H1 (cell line): ENCODE data around the gene TAGLN2. TPM values are rescaled to one million over a fixed set of nuclear protein-coding genes. Genes with fewer than 3 reads are reported as not detected.

Source experiments
- JUN ChIP-seq: IDR thresholded peaks from 2 replicates; pipeline ENCODE4 v1.6.1; 2011; ENCODE audit warnings: low read depth, mild to moderate bottlenecking, improper control_type of control experiment, low read length
- NANOG ChIP-seq: IDR thresholded peaks from 2 replicates; pipeline ENCODE4 v1.6.1; 2011; ENCODE audit warnings: low read length, low read depth, mild to moderate bottlenecking, inconsistent platforms; ENCODE audit not compliant: insufficient read depth, poor library complexity, severe bottlenecking
- NRF1 ChIP-seq: IDR thresholded peaks from 2 replicates; pipeline ENCODE4 v1.6.1; 2011; ENCODE audit warnings: mild to moderate bottlenecking, low read depth, low read length, improper control_type of control experiment
- SIN3A ChIP-seq, 2 experiments: IDR thresholded peaks in 1 of 2; conservative IDR thresholded peaks in 1 of 2; 2 replicates each; pipeline ENCODE4 v1.6.1; 2011 to 2012; ENCODE audit warnings: low read length in 2 of 2, improper control_type of control experiment in 1 of 2, low read depth in 1 of 2, mild to moderate bottlenecking in 1 of 2
- SP1 ChIP-seq: IDR thresholded peaks from 2 replicates; pipeline ENCODE4 v1.6.1; 2011; ENCODE audit warnings: low read depth, low read length
- polyA plus RNA-seq, 7 experiments: library from polyadenylated mRNA; depleted of rRNA in 3 of 7; stranded (reverse) in 5 of 7; unstranded in 2 of 7; fragments of >200 nt in 5 of 7; fragments of 200-250 nt in 2 of 7; gene quantifications; 1 replicate in 5 of 7; 2 replicates in 1 of 7; 4 replicates in 1 of 7; pipeline versions ENCODE4 v1.2.1 to v1.2.3, GENCODE V29; 2011 to 2013; ENCODE audit warnings: missing spikeins in 2 of 7, mixed read lengths in 2 of 7
- total RNA-seq: library from RNA; stranded (reverse); fragmentation: NEBNext Ultra II Directional; extraction: Animal tissue kit (Norgen Biotek cat#: 25700); gene quantifications from 2 replicates; pipeline ENCODE4 v1.2.1, GENCODE V29; 2021
- TF ChIP-seq, protein P1 (sequence below): fragments of 300-600 bp; sonication (generic); IDR thresholded peaks from 2 replicates; pipeline ENCODE4 v1.7.1; 2012; ENCODE audit warnings: low read length, moderate library complexity, mild to moderate bottlenecking, inconsistent platforms; ENCODE audit not compliant: insufficient replicate concordance
- TF ChIP-seq, protein P2 (sequence below): IDR thresholded peaks from 2 replicates; pipeline ENCODE4 v1.6.1; 2012; ENCODE audit warnings: low read length, inconsistent platforms
- TF ChIP-seq, protein P3 (sequence below): IDR thresholded peaks from 2 replicates; pipeline ENCODE4 v1.6.1; 2012; ENCODE audit warnings: inconsistent platforms

The TAGLN2 gene
- total and polyA plus RNA-seq, 2 of the 8 experiments (the other 6 are each of a cell fraction or from before 2014, with no cell fraction given) = 93.0 to 114 TPM

DNA sequence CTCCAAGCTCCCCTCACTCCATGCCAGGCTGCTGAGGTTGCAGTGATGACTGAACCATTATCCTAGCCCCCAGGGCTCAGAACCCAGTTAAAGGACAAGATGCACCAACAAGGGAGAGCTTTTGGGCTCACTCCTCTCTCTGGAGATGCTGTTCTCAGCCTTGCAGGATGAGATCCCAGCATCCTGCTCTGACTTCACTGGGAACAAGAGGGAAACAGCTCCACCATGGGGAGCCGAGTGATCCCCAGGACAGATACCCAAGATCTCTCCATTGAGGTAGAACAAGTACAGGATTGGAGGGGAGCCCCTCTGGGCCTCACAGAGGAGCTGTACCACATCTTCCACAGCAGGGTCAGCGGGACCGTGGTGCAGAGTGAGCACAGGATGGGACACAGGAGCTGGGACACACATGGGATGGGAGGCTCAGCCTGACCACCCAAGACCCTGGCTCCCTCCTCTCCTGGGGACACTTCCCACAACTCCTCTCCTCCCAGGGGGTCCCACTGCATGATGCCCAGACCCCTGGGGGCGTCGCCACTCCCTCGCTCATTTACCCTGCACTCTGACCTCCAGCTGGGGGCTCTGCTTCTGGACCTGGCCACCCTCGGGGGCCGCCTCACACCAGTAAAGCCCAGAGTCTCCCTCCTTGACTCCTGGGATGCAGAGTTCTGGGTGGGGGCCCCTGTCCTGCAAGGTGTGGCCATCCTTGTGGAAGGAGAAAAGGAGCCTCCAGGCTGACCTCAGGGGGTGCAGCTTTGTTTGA lies 47.3 kb upstream of the TAGLN2 start (continued):
- TF ChIP-seq, protein P1, sequence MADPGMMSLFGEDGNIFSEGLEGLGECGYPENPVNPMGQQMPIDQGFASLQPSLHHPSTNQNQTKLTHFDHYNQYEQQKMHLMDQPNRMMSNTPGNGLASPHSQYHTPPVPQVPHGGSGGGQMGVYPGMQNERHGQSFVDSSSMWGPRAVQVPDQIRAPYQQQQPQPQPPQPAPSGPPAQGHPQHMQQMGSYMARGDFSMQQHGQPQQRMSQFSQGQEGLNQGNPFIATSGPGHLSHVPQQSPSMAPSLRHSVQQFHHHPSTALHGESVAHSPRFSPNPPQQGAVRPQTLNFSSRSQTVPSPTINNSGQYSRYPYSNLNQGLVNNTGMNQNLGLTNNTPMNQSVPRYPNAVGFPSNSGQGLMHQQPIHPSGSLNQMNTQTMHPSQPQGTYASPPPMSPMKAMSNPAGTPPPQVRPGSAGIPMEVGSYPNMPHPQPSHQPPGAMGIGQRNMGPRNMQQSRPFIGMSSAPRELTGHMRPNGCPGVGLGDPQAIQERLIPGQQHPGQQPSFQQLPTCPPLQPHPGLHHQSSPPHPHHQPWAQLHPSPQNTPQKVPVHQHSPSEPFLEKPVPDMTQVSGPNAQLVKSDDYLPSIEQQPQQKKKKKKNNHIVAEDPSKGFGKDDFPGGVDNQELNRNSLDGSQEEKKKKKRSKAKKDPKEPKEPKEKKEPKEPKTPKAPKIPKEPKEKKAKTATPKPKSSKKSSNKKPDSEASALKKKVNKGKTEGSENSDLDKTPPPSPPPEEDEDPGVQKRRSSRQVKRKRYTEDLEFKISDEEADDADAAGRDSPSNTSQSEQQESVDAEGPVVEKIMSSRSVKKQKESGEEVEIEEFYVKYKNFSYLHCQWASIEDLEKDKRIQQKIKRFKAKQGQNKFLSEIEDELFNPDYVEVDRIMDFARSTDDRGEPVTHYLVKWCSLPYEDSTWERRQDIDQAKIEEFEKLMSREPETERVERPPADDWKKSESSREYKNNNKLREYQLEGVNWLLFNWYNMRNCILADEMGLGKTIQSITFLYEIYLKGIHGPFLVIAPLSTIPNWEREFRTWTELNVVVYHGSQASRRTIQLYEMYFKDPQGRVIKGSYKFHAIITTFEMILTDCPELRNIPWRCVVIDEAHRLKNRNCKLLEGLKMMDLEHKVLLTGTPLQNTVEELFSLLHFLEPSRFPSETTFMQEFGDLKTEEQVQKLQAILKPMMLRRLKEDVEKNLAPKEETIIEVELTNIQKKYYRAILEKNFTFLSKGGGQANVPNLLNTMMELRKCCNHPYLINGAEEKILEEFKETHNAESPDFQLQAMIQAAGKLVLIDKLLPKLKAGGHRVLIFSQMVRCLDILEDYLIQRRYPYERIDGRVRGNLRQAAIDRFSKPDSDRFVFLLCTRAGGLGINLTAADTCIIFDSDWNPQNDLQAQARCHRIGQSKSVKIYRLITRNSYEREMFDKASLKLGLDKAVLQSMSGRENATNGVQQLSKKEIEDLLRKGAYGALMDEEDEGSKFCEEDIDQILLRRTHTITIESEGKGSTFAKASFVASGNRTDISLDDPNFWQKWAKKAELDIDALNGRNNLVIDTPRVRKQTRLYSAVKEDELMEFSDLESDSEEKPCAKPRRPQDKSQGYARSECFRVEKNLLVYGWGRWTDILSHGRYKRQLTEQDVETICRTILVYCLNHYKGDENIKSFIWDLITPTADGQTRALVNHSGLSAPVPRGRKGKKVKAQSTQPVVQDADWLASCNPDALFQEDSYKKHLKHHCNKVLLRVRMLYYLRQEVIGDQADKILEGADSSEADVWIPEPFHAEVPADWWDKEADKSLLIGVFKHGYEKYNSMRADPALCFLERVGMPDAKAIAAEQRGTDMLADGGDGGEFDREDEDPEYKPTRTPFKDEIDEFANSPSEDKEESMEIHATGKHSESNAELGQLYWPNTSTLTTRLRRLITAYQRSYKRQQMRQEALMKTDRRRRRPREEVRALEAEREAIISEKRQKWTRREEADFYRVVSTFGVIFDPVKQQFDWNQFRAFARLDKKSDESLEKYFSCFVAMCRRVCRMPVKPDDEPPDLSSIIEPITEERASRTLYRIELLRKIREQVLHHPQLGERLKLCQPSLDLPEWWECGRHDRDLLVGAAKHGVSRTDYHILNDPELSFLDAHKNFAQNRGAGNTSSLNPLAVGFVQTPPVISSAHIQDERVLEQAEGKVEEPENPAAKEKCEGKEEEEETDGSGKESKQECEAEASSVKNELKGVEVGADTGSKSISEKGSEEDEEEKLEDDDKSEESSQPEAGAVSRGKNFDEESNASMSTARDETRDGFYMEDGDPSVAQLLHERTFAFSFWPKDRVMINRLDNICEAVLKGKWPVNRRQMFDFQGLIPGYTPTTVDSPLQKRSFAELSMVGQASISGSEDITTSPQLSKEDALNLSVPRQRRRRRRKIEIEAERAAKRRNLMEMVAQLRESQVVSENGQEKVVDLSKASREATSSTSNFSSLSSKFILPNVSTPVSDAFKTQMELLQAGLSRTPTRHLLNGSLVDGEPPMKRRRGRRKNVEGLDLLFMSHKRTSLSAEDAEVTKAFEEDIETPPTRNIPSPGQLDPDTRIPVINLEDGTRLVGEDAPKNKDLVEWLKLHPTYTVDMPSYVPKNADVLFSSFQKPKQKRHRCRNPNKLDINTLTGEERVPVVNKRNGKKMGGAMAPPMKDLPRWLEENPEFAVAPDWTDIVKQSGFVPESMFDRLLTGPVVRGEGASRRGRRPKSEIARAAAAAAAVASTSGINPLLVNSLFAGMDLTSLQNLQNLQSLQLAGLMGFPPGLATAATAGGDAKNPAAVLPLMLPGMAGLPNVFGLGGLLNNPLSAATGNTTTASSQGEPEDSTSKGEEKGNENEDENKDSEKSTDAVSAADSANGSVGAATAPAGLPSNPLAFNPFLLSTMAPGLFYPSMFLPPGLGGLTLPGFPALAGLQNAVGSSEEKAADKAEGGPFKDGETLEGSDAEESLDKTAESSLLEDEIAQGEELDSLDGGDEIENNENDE = no peak
- TF ChIP-seq JUN (no peak), SIN3A (conservative IDR thresholded peaks at IDR 0.05 in 1 of 2, IDR thresholded peaks at IDR 0.05 in 1 of 2; ENCODE audit: low read depth in 1 of 2, low read length in 2 of 2) (no peak), SP1 (no peak), NRF1 (no peak), NANOG (no peak)
- TF ChIP-seq, protein P2, sequence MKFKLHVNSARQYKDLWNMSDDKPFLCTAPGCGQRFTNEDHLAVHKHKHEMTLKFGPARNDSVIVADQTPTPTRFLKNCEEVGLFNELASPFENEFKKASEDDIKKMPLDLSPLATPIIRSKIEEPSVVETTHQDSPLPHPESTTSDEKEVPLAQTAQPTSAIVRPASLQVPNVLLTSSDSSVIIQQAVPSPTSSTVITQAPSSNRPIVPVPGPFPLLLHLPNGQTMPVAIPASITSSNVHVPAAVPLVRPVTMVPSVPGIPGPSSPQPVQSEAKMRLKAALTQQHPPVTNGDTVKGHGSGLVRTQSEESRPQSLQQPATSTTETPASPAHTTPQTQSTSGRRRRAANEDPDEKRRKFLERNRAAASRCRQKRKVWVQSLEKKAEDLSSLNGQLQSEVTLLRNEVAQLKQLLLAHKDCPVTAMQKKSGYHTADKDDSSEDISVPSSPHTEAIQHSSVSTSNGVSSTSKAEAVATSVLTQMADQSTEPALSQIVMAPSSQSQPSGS = no peak
- TF ChIP-seq, protein P3, sequence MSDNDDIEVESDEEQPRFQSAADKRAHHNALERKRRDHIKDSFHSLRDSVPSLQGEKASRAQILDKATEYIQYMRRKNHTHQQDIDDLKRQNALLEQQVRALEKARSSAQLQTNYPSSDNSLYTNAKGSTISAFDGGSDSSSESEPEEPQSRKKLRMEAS = no peak
